Progenitor cell of endocrine pancreas (in vitro differentiated cells): ENCODE measurements around the gene CNKSR2. TPM values are rescaled to one million over a fixed set of nuclear protein-coding genes. Genes with fewer than 3 reads are reported as not detected.

Source experiments
- DNase-seq: peaks from one replicate; pipeline ENCODE4 v3.0.0; 2021; ENCODE audit warnings: low spot score; ENCODE audit not compliant: unreplicated experiment
- H3K27ac Mint-ChIP-seq: 2 replicates; pipeline ENCODE4 v1.8.0; 2021; ENCODE audit warnings: mild to moderate bottlenecking, moderate library complexity, mixed read lengths
- H3K27me3 Mint-ChIP-seq: 2 replicates; pipeline ENCODE4 v1.8.0; 2021; ENCODE audit warnings: mixed read lengths
- H3K36me3 Mint-ChIP-seq: 2 replicates; pipeline ENCODE4 v1.8.0; 2022; ENCODE audit warnings: mixed read lengths; ENCODE audit not compliant: insufficient read depth
- H3K4me1 Mint-ChIP-seq: 2 replicates; pipeline ENCODE4 v1.8.0; 2021; ENCODE audit warnings: low read depth, mixed read lengths
- H3K4me3 Mint-ChIP-seq: 2 replicates; pipeline ENCODE4 v1.8.0; 2021; ENCODE audit warnings: low read depth, mild to moderate bottlenecking, moderate library complexity, mixed read lengths
- H3K9me3 Mint-ChIP-seq: 2 replicates; pipeline ENCODE4 v1.8.0; 2021; ENCODE audit warnings: low read depth, mixed read lengths
- total RNA-seq: library from RNA; stranded (reverse); gene quantifications from 2 replicates; pipeline ENCODE4 v1.2.1, GENCODE V29; 2021
- TF ChIP-seq, protein P1 (sequence below): fragments of 200-600 bp; sonication (generic); IDR thresholded peaks from one replicate; pipeline ENCODE4 v1.5.0; 2021; ENCODE audit warnings: antibody characterized with exemption, mild to moderate bottlenecking; ENCODE audit not compliant: unreplicated experiment

CNKSR2 gene
- total RNA-seq, 1 donor from 2014 or later, result 28.0 TPM

DNA sequence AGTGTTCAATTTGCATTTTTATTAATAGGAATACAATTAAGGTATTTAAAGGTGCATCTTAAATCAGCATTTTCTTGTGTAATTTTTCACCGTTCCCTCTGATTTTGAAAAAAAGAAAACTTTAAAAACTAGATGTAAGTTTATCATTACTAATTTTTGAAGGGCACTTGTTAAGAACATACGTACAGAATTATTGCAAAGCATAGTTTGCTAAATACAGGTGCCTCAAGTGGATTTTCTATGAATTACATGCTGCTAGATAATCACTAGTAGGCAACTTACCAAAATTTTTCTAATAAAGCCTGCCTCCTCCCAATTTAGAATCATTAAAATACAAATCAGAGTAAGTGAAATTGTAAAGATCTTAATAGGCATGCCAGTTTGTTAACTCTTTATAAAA is 8.5 kb downstream of the CNKSR2 start:
- H3K36me3 Mint-ChIP-seq, result peaks cover 9% of the 10 kb centered on the region
- TF ChIP-seq, protein P1, sequence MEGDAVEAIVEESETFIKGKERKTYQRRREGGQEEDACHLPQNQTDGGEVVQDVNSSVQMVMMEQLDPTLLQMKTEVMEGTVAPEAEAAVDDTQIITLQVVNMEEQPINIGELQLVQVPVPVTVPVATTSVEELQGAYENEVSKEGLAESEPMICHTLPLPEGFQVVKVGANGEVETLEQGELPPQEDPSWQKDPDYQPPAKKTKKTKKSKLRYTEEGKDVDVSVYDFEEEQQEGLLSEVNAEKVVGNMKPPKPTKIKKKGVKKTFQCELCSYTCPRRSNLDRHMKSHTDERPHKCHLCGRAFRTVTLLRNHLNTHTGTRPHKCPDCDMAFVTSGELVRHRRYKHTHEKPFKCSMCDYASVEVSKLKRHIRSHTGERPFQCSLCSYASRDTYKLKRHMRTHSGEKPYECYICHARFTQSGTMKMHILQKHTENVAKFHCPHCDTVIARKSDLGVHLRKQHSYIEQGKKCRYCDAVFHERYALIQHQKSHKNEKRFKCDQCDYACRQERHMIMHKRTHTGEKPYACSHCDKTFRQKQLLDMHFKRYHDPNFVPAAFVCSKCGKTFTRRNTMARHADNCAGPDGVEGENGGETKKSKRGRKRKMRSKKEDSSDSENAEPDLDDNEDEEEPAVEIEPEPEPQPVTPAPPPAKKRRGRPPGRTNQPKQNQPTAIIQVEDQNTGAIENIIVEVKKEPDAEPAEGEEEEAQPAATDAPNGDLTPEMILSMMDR, result peak; percentile 61
- no peaks in the 10 kb centered on the region for H3K9me3 Mint-ChIP-seq
- no peak overlapping the region for H3K27ac Mint-ChIP-seq
- peaks cover 7% of the 10 kb centered on the region for H3K4me1 Mint-ChIP-seq
- no peak overlapping the region for H3K4me3 Mint-ChIP-seq
- DNase-seq, result no peak
- H3K27me3 Mint-ChIP-seq, result no peaks in the 10 kb centered on the region

GRCh38 chrX:21383546-21383945 is 9.3 kb downstream of the CNKSR2 start:
- Mint-ChIP-seq H3K9me3 (peaks cover 6% of the 10 kb centered on the region), H3K4me3 (no peak overlapping the region), H3K27me3 (no peaks in the 10 kb centered on the region), H3K27ac (no peak overlapping the region), H3K4me1 (peaks cover 7% of the 10 kb centered on the region), H3K36me3 (peaks cover 15% of the 10 kb centered on the region)
- DNase-seq, result no peak
- TF ChIP-seq, protein P1, result no peak

DNA sequence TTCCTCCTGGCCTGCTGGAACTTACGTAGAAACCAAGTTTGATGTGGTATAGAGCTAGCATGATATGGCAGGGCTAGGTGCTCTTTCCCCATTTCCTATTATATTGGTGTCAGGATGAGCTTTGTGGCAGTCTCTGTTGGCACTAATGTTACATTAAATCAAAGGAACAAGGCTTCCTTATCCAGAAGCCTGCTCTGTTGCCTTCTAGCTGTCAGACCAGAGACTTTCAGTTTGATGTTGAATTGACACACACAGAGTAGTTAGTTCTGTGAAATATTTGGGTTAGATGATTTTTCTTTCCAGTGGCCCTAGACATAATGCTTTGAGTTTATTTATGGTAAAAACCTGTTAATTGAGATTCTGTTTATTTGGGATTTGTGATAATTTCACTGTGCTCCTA is 10.0 kb downstream of the CNKSR2 start:
- Mint-ChIP-seq H3K4me1 (peaks cover 7% of the 10 kb centered on the region), H3K27me3 (no peaks in the 10 kb centered on the region), H3K36me3 (peaks cover 21% of the 10 kb centered on the region), H3K27ac (no peak overlapping the region), H3K4me3 (no peak overlapping the region), H3K9me3 (peaks cover 11% of the 10 kb centered on the region)
- DNase-seq, result no peak
- TF ChIP-seq, protein P1, result no peak

DNA sequence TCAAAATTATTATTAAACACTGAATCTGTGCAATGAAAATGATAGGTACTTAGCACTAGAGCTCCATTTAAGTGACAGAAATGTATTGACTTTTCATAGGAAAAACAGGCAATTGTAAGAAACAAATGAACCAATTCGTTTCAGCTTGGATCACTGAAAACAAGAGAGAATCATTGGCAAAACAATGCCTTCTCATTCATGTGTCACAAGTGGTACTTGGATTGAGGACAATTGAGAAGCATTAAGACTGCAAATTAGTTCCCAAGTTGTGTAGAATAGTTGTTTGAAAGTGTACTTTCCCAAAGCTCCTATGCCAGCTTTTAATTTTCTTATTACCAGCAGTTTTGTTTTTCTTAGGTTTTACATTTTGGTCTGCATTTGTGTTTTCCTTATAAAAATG is 20.6 kb downstream of the CNKSR2 start:
- H3K9me3 Mint-ChIP-seq, result peaks cover 19% of the 10 kb centered on the region
- H3K27me3 Mint-ChIP-seq, result no peaks in the 10 kb centered on the region
- TF ChIP-seq, protein P1, result no peak
- no peak overlapping the region for H3K4me3 Mint-ChIP-seq
- peaks cover 5% of the 10 kb centered on the region for H3K4me1 Mint-ChIP-seq
- H3K36me3 Mint-ChIP-seq, result peaks cover 24% of the 10 kb centered on the region
- no peak for DNase-seq
- no peak overlapping the region for H3K27ac Mint-ChIP-seq

DNA sequence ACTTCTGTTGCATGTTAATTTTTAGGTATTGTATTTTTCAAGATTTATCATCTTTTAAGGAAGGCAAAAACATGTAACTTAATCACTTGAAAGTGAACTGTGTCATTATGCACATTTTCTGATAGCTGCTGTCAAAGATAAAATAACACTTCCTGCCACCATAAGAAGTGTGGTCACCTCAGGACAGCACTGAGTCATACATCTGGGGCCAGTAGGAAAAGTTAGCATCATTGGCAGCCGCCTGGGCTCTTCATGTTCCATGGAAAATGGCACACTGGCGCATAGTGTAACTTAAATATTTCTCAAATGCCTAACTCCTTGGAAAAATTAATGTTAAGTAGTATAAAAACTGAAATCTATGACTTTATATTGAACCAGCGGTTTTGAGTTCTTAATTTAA is 24.2 kb downstream of the CNKSR2 start:
- no peak overlapping the region for H3K4me3 Mint-ChIP-seq
- TF ChIP-seq, protein P1, result no peak
- H3K27me3 Mint-ChIP-seq, result no peaks in the 10 kb centered on the region
- no peak overlapping the region for H3K27ac Mint-ChIP-seq
- H3K36me3 Mint-ChIP-seq, result no peaks in the 10 kb centered on the region
- no peak for DNase-seq
- peaks cover 5% of the 10 kb centered on the region for H3K4me1 Mint-ChIP-seq
- H3K9me3 Mint-ChIP-seq, result no peaks in the 10 kb centered on the region
